A673 (cell line): Measurements from ENCODE around the gene MAPKAP1. TPM values are rescaled to one million over a fixed set of nuclear protein-coding genes. Genes with fewer than 3 reads are reported as not detected.

Experiments
- BruUV-seq: library from RNA; stranded (reverse); fragments of 400-500 nt; replicated peaks from 2 replicates; lab custom pipeline; 2021; lab: Mats Ljungman, UMichigan
- CTCF ChIA-PET: fragments of 300-600 bp; sonication (Branson Sonifier 250); formaldehyde crosslinking; loops from one replicate; lab custom pipeline; 2022; ENCODE audit warnings: antibody characterized with exemption; lab: Charles Lee
- POLR2A ChIA-PET: fragments of 300-600 bp; sonication (Branson Sonifier 250); formaldehyde crosslinking; loops from one replicate; lab custom pipeline; 2022; ENCODE audit warnings: antibody characterized with exemption; ENCODE audit not compliant: low non-redundant PET; lab: Charles Lee
- DNase-seq: peaks from one replicate; pipeline ENCODE4 v3.0.0-alpha.2; 2015; ENCODE audit warnings: low spot score
- H3K27ac ChIP-seq: fragments of 200-600 bp; sonication (generic); 2 replicates; pipeline ENCODE4 v1.5.1; 2016; ENCODE audit warnings: mixed run types, low read depth, mild to moderate bottlenecking, mixed read lengths, antibody characterized with exemption, low read length; ENCODE audit not compliant: poor library complexity, severe bottlenecking
- H3K27me3 ChIP-seq: fragments of 200-600 bp; sonication (generic); replicated peaks from 2 replicates; pipeline ENCODE4 v1.6.1; 2017; ENCODE audit warnings: mixed run types, low read depth, mild to moderate bottlenecking, mixed read lengths, antibody characterized with exemption, low read length; ENCODE audit not compliant: insufficient read depth, poor library complexity
- H3K36me3 ChIP-seq: fragments of 200-600 bp; sonication (generic); 2 replicates; pipeline ENCODE4 v1.6.1; 2016; ENCODE audit warnings: mixed run types, mild to moderate bottlenecking, mixed read lengths, antibody characterized with exemption, low read length; ENCODE audit not compliant: insufficient read depth, poor library complexity, severe bottlenecking
- H3K4me1 ChIP-seq: fragments of 200-600 bp; sonication (generic); 2 replicates; pipeline ENCODE4 v1.6.1; 2017; ENCODE audit warnings: mixed run types, mild to moderate bottlenecking, mixed read lengths, antibody characterized with exemption, low read length; ENCODE audit not compliant: insufficient read depth, poor library complexity, severe bottlenecking
- H3K4me3 ChIP-seq: fragments of 200-600 bp; sonication (generic); 2 replicates; pipeline ENCODE4 v1.5.1; 2016; ENCODE audit warnings: low read depth, mixed run types, mild to moderate bottlenecking, mixed read lengths, low read length; ENCODE audit not compliant: poor library complexity, severe bottlenecking
- H3K9me3 ChIP-seq: fragments of 200-600 bp; sonication (generic); 2 replicates; pipeline ENCODE4 v1.6.1; 2016; ENCODE audit warnings: mixed run types, low read depth, mild to moderate bottlenecking, mixed read lengths, antibody characterized with exemption, low read length; ENCODE audit not compliant: poor library complexity, severe bottlenecking
- EZH2 ChIP-seq: fragments of 200-600 bp; sonication (generic); IDR thresholded peaks from 2 replicates; pipeline ENCODE4 v1.6.1; 2017; ENCODE audit warnings: borderline replicate concordance, low read depth, mild to moderate bottlenecking, mixed read lengths, antibody characterized with exemption, low read length; ENCODE audit not compliant: poor library complexity, severe bottlenecking
- intact Hi-C: fragments of 100-400 bp; cut with micrococcal nuclease; formaldehyde crosslinking; loops from one replicate; pipeline ENCODE4 v1.10.0; 2022; ENCODE audit not compliant: unreplicated experiment
- total RNA-seq: library from RNA; stranded (reverse); gene quantifications from 2 replicates; pipeline ENCODE4 v1.2.3, GENCODE V29; 2021
- TF ChIP-seq, protein P1 (sequence below): fragments of 300-800, 200-600 bp; sonication (generic); conservative IDR thresholded peaks from 2 replicates; pipeline ENCODE4 v1.5.1; 2017; ENCODE audit warnings: low read depth, mild to moderate bottlenecking, antibody characterized with exemption, low read length, moderate library complexity, mixed read lengths

MAPKAP1 gene
- total RNA-seq, 1 experiment from 2014 or later, result 98.7 TPM

GRCh38 chr9:125594223-125594610, 112.8 kb downstream of the MAPKAP1 start:
- CTCF ChIA-PET, result no interaction called here
- no TSS peak for BruUV-seq
- H3K4me3 ChIP-seq, result no peak overlapping the region
- POLR2A ChIA-PET, result no interaction called here
- intact Hi-C loops, result no loop called here
- no peaks in the 10 kb centered on the region for H3K27me3 ChIP-seq
- no peaks in the 10 kb centered on the region for H3K36me3 ChIP-seq
- H3K9me3 ChIP-seq, result no peaks in the 10 kb centered on the region
- no peak overlapping the region for H3K27ac ChIP-seq
- TF ChIP-seq, protein P1, sequence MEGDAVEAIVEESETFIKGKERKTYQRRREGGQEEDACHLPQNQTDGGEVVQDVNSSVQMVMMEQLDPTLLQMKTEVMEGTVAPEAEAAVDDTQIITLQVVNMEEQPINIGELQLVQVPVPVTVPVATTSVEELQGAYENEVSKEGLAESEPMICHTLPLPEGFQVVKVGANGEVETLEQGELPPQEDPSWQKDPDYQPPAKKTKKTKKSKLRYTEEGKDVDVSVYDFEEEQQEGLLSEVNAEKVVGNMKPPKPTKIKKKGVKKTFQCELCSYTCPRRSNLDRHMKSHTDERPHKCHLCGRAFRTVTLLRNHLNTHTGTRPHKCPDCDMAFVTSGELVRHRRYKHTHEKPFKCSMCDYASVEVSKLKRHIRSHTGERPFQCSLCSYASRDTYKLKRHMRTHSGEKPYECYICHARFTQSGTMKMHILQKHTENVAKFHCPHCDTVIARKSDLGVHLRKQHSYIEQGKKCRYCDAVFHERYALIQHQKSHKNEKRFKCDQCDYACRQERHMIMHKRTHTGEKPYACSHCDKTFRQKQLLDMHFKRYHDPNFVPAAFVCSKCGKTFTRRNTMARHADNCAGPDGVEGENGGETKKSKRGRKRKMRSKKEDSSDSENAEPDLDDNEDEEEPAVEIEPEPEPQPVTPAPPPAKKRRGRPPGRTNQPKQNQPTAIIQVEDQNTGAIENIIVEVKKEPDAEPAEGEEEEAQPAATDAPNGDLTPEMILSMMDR, result no peak
- TF ChIP-seq EZH2, result no peak
- DNase-seq, result no peak
- peaks cover 9% of the 10 kb centered on the region for H3K4me1 ChIP-seq

- POLR2A ChIA-PET, result no interaction called here
- H3K9me3 ChIP-seq, result no peaks in the 10 kb centered on the region
- no peaks in the 10 kb centered on the region for H3K27me3 ChIP-seq
- DNase-seq, result peak; percentile 43
- no TSS peak for BruUV-seq
- no peak overlapping the region for H3K27ac ChIP-seq
- no peak for TF ChIP-seq EZH2
- TF ChIP-seq, protein P1, result no peak
- H3K4me3 ChIP-seq, result no peak overlapping the region
- intact Hi-C loops, result no loop called here
- no peaks in the 10 kb centered on the region for H3K36me3 ChIP-seq
- peaks cover 9% of the 10 kb centered on the region for H3K4me1 ChIP-seq
- CTCF ChIA-PET, result no interaction called here
Measured at GRCh38 chr9:125593581-125594222, 113.3 kb downstream of the MAPKAP1 start.

- intact Hi-C loops, result no loop called here
- DNase-seq, result no peak
- H3K4me3 ChIP-seq, result no peak overlapping the region
- H3K27me3 ChIP-seq, result no peaks in the 10 kb centered on the region
- peaks cover 9% of the 10 kb centered on the region for H3K4me1 ChIP-seq
- ChIA-PET CTCF (no interaction called here), POLR2A (no interaction called here)
- no peak overlapping the region for H3K27ac ChIP-seq
- BruUV-seq, result no TSS peak
- no peak for TF ChIP-seq EZH2
- TF ChIP-seq, protein P1, result no peak
- no peaks in the 10 kb centered on the region for H3K9me3 ChIP-seq
- no peaks in the 10 kb centered on the region for H3K36me3 ChIP-seq
Measured at GRCh38 chr9:125591888-125592287, 115.1 kb downstream of the MAPKAP1 start.
